ENCODE data around the gene TMEM107. TPM values are rescaled to one million over a fixed set of nuclear protein-coding genes. Genes with fewer than 3 reads are reported as not detected.
A peak's percentile ranks its signal among the peaks of the same experiment; 100 is the strongest.

The TMEM107 gene
- total and polyA plus RNA-seq, 10 of the 15 experiments (the other 5 are each of a cell fraction or from before 2014, with no cell fraction given): 7.9 to 38.7 (median 22.9) TPM

- TF ChIP-seq E2F8 (IDR thresholded peaks at IDR 0.05; ENCODE audit: low read depth, partially characterized antibody): peak; percentile 56
- TF ChIP-seq NR2C1 (IDR thresholded peaks at IDR 0.05): no peak
- no peak; the same call in 1 of the 2 replicates for TF ChIP-seq LARP7 (IDR thresholded peaks at IDR 0.05)
- TF ChIP-seq SRF (IDR thresholded peaks at IDR 0.05; ENCODE audit: low read depth in 2 of 2, low read length in 2 of 2): 0 out of 4 replicates have a peak, but pooled peaks of 1 of the 2 experiments have one; percentile 28
- no peak for TF ChIP-seq KDM1A (IDR thresholded peaks at IDR 0.05; ENCODE audit: borderline replicate concordance)
- peak; percentile 59; the same call in 1 of the 2 replicates for TF ChIP-seq BACH1 (IDR thresholded peaks at IDR 0.05; ENCODE audit: borderline replicate concordance)
- TF ChIP-seq MTA2 (IDR thresholded peaks at IDR 0.05; ENCODE audit: low read depth): no peak
- TF ChIP-seq BCL3 (IDR thresholded peaks at IDR 0.05; ENCODE audit: borderline replicate concordance, insufficient read depth, low read depth, low read length, poor library complexity, severe bottlenecking): no peak
- no peak for TF ChIP-seq RAD51 (IDR thresholded peaks at IDR 0.05)
- no peak for TF ChIP-seq CTCF (IDR thresholded peaks at IDR 0.05 in 2 of 3, conservative IDR thresholded peaks at IDR 0.05 in 1 of 3; ENCODE audit: control insufficient read depth in 2 of 3, extremely low read depth in 1 of 3, insufficient read depth in 1 of 3, low read depth in 3 of 3, low read length in 3 of 3)
- peak; percentile 29; the same call in 1 of the 2 replicates for TF ChIP-seq SPI1 (IDR thresholded peaks at IDR 0.05; ENCODE audit: borderline replicate concordance, insufficient read depth, low read depth, low read length)
- TF ChIP-seq RBBP5 (conservative IDR thresholded peaks at IDR 0.05): no peak
- no peak for TF ChIP-seq ASH2L (IDR thresholded peaks at IDR 0.05; ENCODE audit: borderline replicate concordance, low read depth)
- peak; percentile 72 for TF ChIP-seq RELA (IDR thresholded peaks at IDR 0.05; ENCODE audit: borderline replicate concordance, partially characterized antibody)
- no peak for TF ChIP-seq BCLAF1 (IDR thresholded peaks at IDR 0.05)
Observed at GRCh38 chr17:8125154-8125946, 50.8 kb downstream of the TMEM107 start (continued).
